Right lobe of liver (tissue), 6 donors: ENCODE data around the gene SMIM13. TPM values are rescaled to one million over a fixed set of nuclear protein-coding genes. Genes with fewer than 3 reads are reported as not detected.

ENCODE experiments used
- ATAC-seq, 4 donors: fragments of 200-7000 bp; cut with Tn5 transposase; one replicate each; pipeline ENCODE4 v1.9.1; 2020; ENCODE audit warnings: mild to moderate bottlenecking in 4 of 4, moderate library complexity in 4 of 4
- DNase-seq, 3 donors: peaks; one replicate each; pipeline ENCODE4 v3.0.0-alpha.2; 2020
- H3K27ac ChIP-seq, 3 donors: fragments of 200-600 bp; one replicate each; pipeline ENCODE4 v1.8.0; 2022
- H3K27me3 ChIP-seq, 2 donors: fragments of 200-600 bp; one replicate each; pipeline ENCODE4 v1.8.0; 2022
- H3K36me3 ChIP-seq, 4 donors: fragments of 200-600 bp; sonication (generic) in 1 of 4; one replicate each; pipeline versions ENCODE4 v1.5.1 to v1.8.0; 2017 to 2022; ENCODE audit warnings: control low read depth in 1 of 4
- H3K4me1 ChIP-seq, 4 donors: fragments of 200-600 bp; sonication (generic) in 1 of 4; one replicate each; pipeline versions ENCODE4 v1.5.1 to v1.8.0; 2017 to 2022; ENCODE audit warnings: control low read depth in 1 of 4
- H3K4me3 ChIP-seq, 3 donors: fragments of 200-600 bp; one replicate each; pipeline ENCODE4 v1.8.0; 2022
- H3K9me3 ChIP-seq, 4 donors: fragments of 200-600 bp; sonication (generic) in 1 of 4; one replicate each; pipeline versions ENCODE4 v1.5.1 to v1.8.0; 2017 to 2022; ENCODE audit warnings: control low read depth in 1 of 4
- POLR2A ChIP-seq: fragments of 450-650 bp; IDR thresholded peaks from one replicate; pipeline ENCODE4 v1.6.1; 2017; ENCODE audit warnings: antibody characterized with exemption, mild to moderate bottlenecking
- WGBS: methylation state at CpG from one replicate; pipeline ENCODE4 v1.1.6; 2018; ENCODE audit warnings: low coverage, low lambda C conversion rate; ENCODE audit not compliant: insufficient coverage; ENCODE audit errors: missing lambda C conversion rate; 5-methylcytosine and 5-hydroxymethylcytosine counted together
- intact Hi-C, 2 donors: fragments of 100-400 bp; cut with DNase I; formaldehyde crosslinking; loops; one replicate each; pipeline versions ENCODE4 v1.11.2 to v1.14.1; 2022
- total RNA-seq, 6 experiments: library from RNA; depleted of rRNA in 2 of 6; stranded (reverse); fragments of >200 nt in 2 of 6; fragmentation: NEBNext Ultra II Directional in 3 of 6; extraction: Animal tissue kit (Norgen Biotek cat#: 25700) in 3 of 6; gene quantifications; one replicate each; pipeline versions ENCODE4 v1.1.0 to v1.2.4, GENCODE V29; 2016 to 2023
- TF ChIP-seq, protein P1 (sequence below), 4 donors: fragments of 200-600 bp in 3 of 4; fragments of 450-650 bp in 1 of 4; IDR thresholded peaks; one replicate each; pipeline versions ENCODE4 v1.5.1 to v1.8.0; 2016 to 2022; ENCODE audit warnings: antibody characterized with exemption in 4 of 4, mild to moderate bottlenecking in 2 of 4
- donor health status: DM: no; HTN: yes; CAD: no.
- donor health status: DM: no; HTN: no; CAD: no.
- donor health status: DM: no; HTN: no; CAD: no.
- donor health status: DM: no; HTN: yes; CAD: no.
- donor health status: DM: no; HTN: yes; CAD: no.

SMIM13 gene
- total RNA-seq, 6 experiments from 2014 or later = 6.4 to 9.5 (median 7.6) TPM

DNA sequence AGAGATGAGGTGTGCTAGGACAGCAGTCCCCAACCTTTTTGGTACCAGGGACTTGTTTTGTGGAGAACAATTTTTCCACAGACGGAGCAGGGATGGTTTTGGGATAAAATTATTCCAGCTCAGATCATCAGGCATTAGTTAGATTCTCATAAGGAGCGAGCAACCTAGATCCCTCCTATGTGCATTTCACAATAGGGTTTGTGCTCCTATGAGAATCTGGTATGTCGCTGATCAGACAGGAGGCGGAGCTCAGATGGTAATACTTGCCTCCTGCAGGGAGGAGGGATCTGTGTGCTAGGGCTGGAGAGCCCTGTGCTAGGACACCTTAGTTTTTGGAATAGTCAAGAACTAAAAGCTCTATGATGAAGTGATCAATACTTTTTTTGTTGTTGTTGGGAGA, 2.5 kb downstream of the SMIM13 start:
- H3K27me3 ChIP-seq = no peaks in the 10 kb centered on the region
- intact Hi-C loops = no loop called here
- peaks cover 0 to 12% (median 3%) of the 10 kb centered on the region in 4 donors for H3K4me1 ChIP-seq
- no peaks in the 10 kb centered on the region for H3K36me3 ChIP-seq
- no peak overlapping the region for H3K27ac ChIP-seq
- TF ChIP-seq, protein P1, sequence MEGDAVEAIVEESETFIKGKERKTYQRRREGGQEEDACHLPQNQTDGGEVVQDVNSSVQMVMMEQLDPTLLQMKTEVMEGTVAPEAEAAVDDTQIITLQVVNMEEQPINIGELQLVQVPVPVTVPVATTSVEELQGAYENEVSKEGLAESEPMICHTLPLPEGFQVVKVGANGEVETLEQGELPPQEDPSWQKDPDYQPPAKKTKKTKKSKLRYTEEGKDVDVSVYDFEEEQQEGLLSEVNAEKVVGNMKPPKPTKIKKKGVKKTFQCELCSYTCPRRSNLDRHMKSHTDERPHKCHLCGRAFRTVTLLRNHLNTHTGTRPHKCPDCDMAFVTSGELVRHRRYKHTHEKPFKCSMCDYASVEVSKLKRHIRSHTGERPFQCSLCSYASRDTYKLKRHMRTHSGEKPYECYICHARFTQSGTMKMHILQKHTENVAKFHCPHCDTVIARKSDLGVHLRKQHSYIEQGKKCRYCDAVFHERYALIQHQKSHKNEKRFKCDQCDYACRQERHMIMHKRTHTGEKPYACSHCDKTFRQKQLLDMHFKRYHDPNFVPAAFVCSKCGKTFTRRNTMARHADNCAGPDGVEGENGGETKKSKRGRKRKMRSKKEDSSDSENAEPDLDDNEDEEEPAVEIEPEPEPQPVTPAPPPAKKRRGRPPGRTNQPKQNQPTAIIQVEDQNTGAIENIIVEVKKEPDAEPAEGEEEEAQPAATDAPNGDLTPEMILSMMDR (IDR thresholded peaks at IDR 0.05) = no peak
- no peak for TF ChIP-seq POLR2A
- no peaks in the 10 kb centered on the region for H3K9me3 ChIP-seq
- 66% methylated on average over 4 of the region's 4 CpGs for whole genome bisulfite sequencing
- ATAC-seq (peak in 3 of 4 donors; percentile 12 to 43 (median 17)), DNase-seq (no peak)
- no peak overlapping the region for H3K4me3 ChIP-seq

DNA sequence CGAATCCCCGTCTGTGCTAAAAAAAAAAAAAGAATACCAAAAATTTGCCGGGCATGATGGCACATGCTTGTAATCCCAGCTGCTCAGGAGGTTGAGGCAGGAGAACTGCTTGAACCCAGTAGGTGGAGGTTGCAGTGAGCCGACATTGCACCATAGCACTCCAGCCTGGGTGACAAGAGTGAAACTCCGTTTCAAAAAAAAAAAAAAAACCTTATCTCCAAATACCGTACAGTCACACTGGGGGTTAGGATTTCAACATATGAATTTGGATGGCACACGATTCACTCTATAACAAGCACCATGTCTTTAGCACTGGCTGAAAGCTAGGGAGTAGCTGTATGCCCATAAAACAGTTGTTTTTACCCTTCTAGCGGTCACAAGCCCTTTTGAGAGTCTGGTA, 3.8 kb downstream of the SMIM13 start:
- H3K27me3 ChIP-seq = no peaks in the 10 kb centered on the region
- H3K36me3 ChIP-seq = no peaks in the 10 kb centered on the region
- peaks cover 0 to 12% (median 3%) of the 10 kb centered on the region in 4 donors for H3K4me1 ChIP-seq
- ATAC-seq (no peak), DNase-seq (no peak)
- intact Hi-C loops = no loop called here
- no peak overlapping the region for H3K4me3 ChIP-seq
- no peak overlapping the region for H3K27ac ChIP-seq
- WGBS = 53% methylated on average over 8 of the region's 8 CpGs
- no peaks in the 10 kb centered on the region for H3K9me3 ChIP-seq
- no peak for TF ChIP-seq POLR2A
- TF ChIP-seq, protein P1 (IDR thresholded peaks at IDR 0.05) = no peak

DNA sequence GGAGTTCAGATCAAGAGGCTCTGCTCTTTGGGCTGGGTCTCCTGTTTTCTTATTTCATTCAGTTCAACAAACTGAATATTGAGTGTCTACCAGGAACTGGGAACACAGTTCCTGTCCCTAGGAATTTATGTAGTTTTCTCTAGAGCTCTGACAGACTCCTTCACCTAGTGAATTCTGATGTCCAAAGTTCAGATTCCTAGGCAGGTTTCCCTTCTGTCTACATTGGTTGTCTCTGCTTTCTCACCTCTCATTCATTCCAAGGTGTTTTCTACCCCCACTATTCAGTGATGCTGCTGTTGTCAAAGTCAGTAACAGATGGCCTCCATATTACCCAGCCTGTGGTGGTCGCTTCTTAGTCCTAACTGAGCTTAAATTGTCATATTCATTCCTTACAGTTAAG, 4.4 kb downstream of the SMIM13 start:
- DNase-seq (no peak), ATAC-seq (no peak)
- Histone ChIP-seq H3K4me3 (no peak overlapping the region), H3K9me3 (no peaks in the 10 kb centered on the region), H3K27me3 (no peaks in the 10 kb centered on the region), H3K4me1 (peaks cover 0 to 12% (median 3%) of the 10 kb centered on the region in 4 donors), H3K27ac (no peak overlapping the region), H3K36me3 (no peaks in the 10 kb centered on the region)
- intact Hi-C loops = no loop called here
- no peak for TF ChIP-seq POLR2A
- TF ChIP-seq, protein P1 (IDR thresholded peaks at IDR 0.05) = no peak
- WGBS = 83% methylated on average over 1 of the region's 1 CpG

DNA sequence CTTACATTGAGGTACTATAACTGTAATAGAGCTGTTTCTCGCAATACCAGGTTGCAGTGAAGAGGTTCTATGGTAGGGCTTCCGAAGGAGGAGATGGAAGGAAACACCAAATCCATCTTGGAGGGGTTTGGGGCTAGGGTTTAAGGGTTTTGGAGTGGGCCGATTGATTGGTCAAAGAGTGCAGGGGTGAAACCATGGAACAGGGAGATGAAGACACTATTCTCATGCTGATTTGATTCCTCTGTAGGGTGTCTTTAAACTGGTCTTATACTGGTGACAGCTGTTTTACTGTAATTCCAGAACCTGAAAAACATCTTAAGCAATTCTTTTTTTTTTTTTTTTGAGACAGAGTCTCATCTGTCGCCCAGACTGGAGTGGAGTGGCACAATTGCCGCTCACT, 7.8 kb downstream of the SMIM13 start:
- ATAC-seq = no peak
- H3K9me3 ChIP-seq = no peaks in the 10 kb centered on the region
- no peaks in the 10 kb centered on the region for H3K36me3 ChIP-seq
- no peak for DNase-seq
- TF ChIP-seq POLR2A = no peak
- TF ChIP-seq, protein P1 (IDR thresholded peaks at IDR 0.05) = no peak
- H3K27ac ChIP-seq = no peak overlapping the region
- no peaks in the 10 kb centered on the region for H3K4me1 ChIP-seq
- H3K27me3 ChIP-seq = no peaks in the 10 kb centered on the region
- H3K4me3 ChIP-seq = no peak overlapping the region
- WGBS = 95% methylated on average over 5 of the region's 5 CpGs
- intact Hi-C loops = no loop called here

DNA sequence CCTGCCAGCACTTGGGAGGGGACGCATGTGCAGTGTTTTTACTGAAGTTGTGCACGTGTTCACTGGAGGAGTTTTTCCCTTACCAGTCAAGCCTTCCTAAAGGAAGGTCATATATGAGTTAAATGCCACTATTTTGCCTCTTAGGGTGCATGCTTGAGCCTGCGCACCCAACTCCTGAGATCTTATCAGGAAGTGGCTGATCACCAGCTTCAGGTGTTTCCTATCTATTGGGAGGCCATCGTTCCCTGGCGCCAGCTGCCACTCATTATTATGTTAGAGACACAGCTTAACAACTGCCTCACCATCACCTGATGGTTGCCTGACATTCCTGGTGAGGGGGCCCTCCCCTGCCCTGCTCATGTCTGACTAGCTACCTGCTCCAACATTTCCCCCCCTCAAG, 9.4 kb downstream of the SMIM13 start:
- Histone ChIP-seq H3K27ac (no peak overlapping the region), H3K4me3 (no peak overlapping the region), H3K4me1 (no peaks in the 10 kb centered on the region), H3K36me3 (no peaks in the 10 kb centered on the region), H3K27me3 (no peaks in the 10 kb centered on the region), H3K9me3 (no peaks in the 10 kb centered on the region)
- DNase-seq (no peak), ATAC-seq (no peak)
- TF ChIP-seq, protein P1 (IDR thresholded peaks at IDR 0.05) = no peak
- no peak for TF ChIP-seq POLR2A
- intact Hi-C loops = no loop called here
- 100% methylated on average over 2 of the region's 5 CpGs for WGBS
